Stimulated activated naive CD4-positive, alpha-beta T cell (primary cell): ENCODE data around the gene C1R.

Source experiments
- DNase-seq, 6 experiments: peaks; one replicate each; lab custom pipeline; 2025; lab: John Stamatoyannopoulos, UW

Gene C1R

DNA sequence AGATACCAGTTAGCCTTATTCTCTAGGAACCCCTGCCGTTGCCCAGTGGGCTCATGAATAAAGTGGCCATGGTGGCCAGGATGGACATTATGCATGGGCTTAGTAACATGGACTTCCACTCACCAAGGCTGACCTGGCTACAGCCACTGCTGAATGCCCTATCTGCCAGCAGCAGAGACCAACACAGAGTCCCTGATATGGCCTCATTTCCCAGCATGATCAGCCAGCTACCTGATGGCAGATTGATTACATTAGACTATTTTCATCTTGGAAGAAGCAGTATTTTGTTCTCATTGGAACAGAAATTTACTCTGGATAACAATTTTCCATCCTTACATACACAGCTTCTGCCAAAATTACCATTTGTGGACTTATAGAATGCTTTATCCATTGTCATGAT lies 57.8 kb downstream of the C1R start:
- DNase-seq = no peak

GRCh38 chr12:7032990-7033389 lies 59.3 kb downstream of the C1R start:
- no peak for DNase-seq

DNA sequence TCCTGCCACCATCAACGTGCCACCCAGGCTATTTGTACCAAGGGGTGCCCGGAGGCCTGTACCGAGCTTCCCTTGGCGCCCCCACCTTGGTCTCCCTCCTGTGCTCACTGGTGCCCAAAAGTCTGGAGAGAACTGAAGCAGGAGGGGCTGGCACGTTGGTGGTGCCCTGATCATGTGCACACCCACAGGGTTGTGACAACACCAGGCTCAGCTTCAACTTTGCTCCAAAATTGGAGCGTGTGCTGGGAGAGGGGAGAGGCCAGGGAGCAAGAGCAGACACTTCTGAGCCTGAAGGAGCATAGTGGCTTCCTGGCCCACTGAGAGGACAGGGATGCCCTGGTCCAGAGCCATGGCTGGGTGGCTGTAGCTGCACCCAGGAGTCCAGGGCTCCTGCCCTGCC lies 60.9 kb downstream of the C1R start:
- DNase-seq = no peak
